ENCODE measurements around the gene CFAP61.

Gene CFAP61

GRCh38 chr20:20034486-20034885 lies 17.8 kb upstream of the CFAP61 start:
- H2AFZ ChIP-seq (ENCODE audit: low read length), result no peak overlapping the region
- no peaks in the 10 kb centered on the region for H3K27me3 ChIP-seq (ENCODE audit: insufficient read depth, low read length, poor library complexity, severe bottlenecking)
- peaks cover 97% of the 10 kb centered on the region for H3K36me3 ChIP-seq (ENCODE audit: insufficient read depth, low read length)
- H3K9me3 ChIP-seq (ENCODE audit: insufficient read depth, low read depth, low read length), result no peaks in the 10 kb centered on the region
- no peaks in the 10 kb centered on the region for H3K9me2 ChIP-seq (replicated peaks; ENCODE audit: low read depth, low read length)
- H4K20me1 ChIP-seq (ENCODE audit: insufficient read depth, low read length, poor library complexity, severe bottlenecking), result peaks cover 6% of the 10 kb centered on the region
- no peak overlapping the region for H3K9ac ChIP-seq (ENCODE audit: low read depth, low read length, poor library complexity, severe bottlenecking)
- H3K79me2 ChIP-seq (ENCODE audit: insufficient read depth, low read length), result no peaks in the 10 kb centered on the region
- no peaks in the 10 kb centered on the region for H3K4me1 ChIP-seq (ENCODE audit: insufficient read depth, low read length, poor library complexity, severe bottlenecking)
- H3K4me2 ChIP-seq (ENCODE audit: low read depth, low read length, poor library complexity, severe bottlenecking), result no peak overlapping the region
- H3K4me3 ChIP-seq (ENCODE audit: low read length, poor library complexity, severe bottlenecking), result no peak overlapping the region
- TF ChIP-seq EZH2phosphoT487 (IDR thresholded peaks at IDR 0.05; ENCODE audit: borderline replicate concordance), result no peak
- TF ChIP-seq, protein P1, sequence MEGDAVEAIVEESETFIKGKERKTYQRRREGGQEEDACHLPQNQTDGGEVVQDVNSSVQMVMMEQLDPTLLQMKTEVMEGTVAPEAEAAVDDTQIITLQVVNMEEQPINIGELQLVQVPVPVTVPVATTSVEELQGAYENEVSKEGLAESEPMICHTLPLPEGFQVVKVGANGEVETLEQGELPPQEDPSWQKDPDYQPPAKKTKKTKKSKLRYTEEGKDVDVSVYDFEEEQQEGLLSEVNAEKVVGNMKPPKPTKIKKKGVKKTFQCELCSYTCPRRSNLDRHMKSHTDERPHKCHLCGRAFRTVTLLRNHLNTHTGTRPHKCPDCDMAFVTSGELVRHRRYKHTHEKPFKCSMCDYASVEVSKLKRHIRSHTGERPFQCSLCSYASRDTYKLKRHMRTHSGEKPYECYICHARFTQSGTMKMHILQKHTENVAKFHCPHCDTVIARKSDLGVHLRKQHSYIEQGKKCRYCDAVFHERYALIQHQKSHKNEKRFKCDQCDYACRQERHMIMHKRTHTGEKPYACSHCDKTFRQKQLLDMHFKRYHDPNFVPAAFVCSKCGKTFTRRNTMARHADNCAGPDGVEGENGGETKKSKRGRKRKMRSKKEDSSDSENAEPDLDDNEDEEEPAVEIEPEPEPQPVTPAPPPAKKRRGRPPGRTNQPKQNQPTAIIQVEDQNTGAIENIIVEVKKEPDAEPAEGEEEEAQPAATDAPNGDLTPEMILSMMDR (conservative IDR thresholded peaks at IDR 0.05; ENCODE audit: low read length), result no peak
- H3F3A ChIP-seq (ENCODE audit: low read depth), result no peaks in the 10 kb centered on the region

GRCh38 chr20:20036756-20037155 lies 15.6 kb upstream of the CFAP61 start:
- TF ChIP-seq, protein P1 (conservative IDR thresholded peaks at IDR 0.05; ENCODE audit: low read length), result no peak
- TF ChIP-seq EZH2phosphoT487 (IDR thresholded peaks at IDR 0.05; ENCODE audit: borderline replicate concordance), result no peak
- Histone ChIP-seq H3K9me3 (ENCODE audit: insufficient read depth, low read depth, low read length) (no peaks in the 10 kb centered on the region), H4K20me1 (ENCODE audit: insufficient read depth, low read length, poor library complexity, severe bottlenecking) (no peaks in the 10 kb centered on the region), H3K4me1 (ENCODE audit: insufficient read depth, low read length, poor library complexity, severe bottlenecking) (no peaks in the 10 kb centered on the region), H3K9ac (ENCODE audit: low read depth, low read length, poor library complexity, severe bottlenecking) (no peak overlapping the region), H3K36me3 (ENCODE audit: insufficient read depth, low read length) (peaks cover 100% of the 10 kb centered on the region), H3K4me2 (ENCODE audit: low read depth, low read length, poor library complexity, severe bottlenecking) (no peak overlapping the region), H3K9me2 (replicated peaks; ENCODE audit: low read depth, low read length) (no peaks in the 10 kb centered on the region), H3F3A (ENCODE audit: low read depth) (no peaks in the 10 kb centered on the region), H3K79me2 (ENCODE audit: insufficient read depth, low read length) (no peaks in the 10 kb centered on the region), H3K27me3 (ENCODE audit: insufficient read depth, low read length, poor library complexity, severe bottlenecking) (no peaks in the 10 kb centered on the region), H2AFZ (ENCODE audit: low read length) (no peak overlapping the region), H3K4me3 (ENCODE audit: low read length, poor library complexity, severe bottlenecking) (no peak overlapping the region)

- no peak overlapping the region for H3K9ac ChIP-seq (ENCODE audit: low read depth, low read length, poor library complexity, severe bottlenecking)
- peaks cover 100% of the 10 kb centered on the region for H3K36me3 ChIP-seq (ENCODE audit: insufficient read depth, low read length)
- no peaks in the 10 kb centered on the region for H3K79me2 ChIP-seq (ENCODE audit: insufficient read depth, low read length)
- H3F3A ChIP-seq (ENCODE audit: low read depth), result no peaks in the 10 kb centered on the region
- no peak overlapping the region for H3K4me3 ChIP-seq (ENCODE audit: low read length, poor library complexity, severe bottlenecking)
- H2AFZ ChIP-seq (ENCODE audit: low read length), result no peak overlapping the region
- H3K4me2 ChIP-seq (ENCODE audit: low read depth, low read length, poor library complexity, severe bottlenecking), result no peak overlapping the region
- TF ChIP-seq, protein P1 (conservative IDR thresholded peaks at IDR 0.05; ENCODE audit: low read length), result no peak
- no peak for TF ChIP-seq EZH2phosphoT487 (IDR thresholded peaks at IDR 0.05; ENCODE audit: borderline replicate concordance)
- H3K4me1 ChIP-seq (ENCODE audit: insufficient read depth, low read length, poor library complexity, severe bottlenecking), result no peaks in the 10 kb centered on the region
- no peaks in the 10 kb centered on the region for H4K20me1 ChIP-seq (ENCODE audit: insufficient read depth, low read length, poor library complexity, severe bottlenecking)
- H3K9me2 ChIP-seq (replicated peaks; ENCODE audit: low read depth, low read length), result no peaks in the 10 kb centered on the region
- no peaks in the 10 kb centered on the region for H3K9me3 ChIP-seq (ENCODE audit: insufficient read depth, low read depth, low read length)
- H3K27me3 ChIP-seq (ENCODE audit: insufficient read depth, low read length, poor library complexity, severe bottlenecking), result no peaks in the 10 kb centered on the region
Observed at GRCh38 chr20:20037960-20038359, 14.4 kb upstream of the CFAP61 start.

Data from Loucy (cell line).